GM12878 (cell line): ENCODE results near the gene RBP3. TPM values are rescaled to one million over a fixed set of nuclear protein-coding genes. Genes with fewer than 3 reads are reported as not detected.

Source experiments
- ATAC-seq: fragments of 200-7000 bp; cut with Tn5 transposase; 3 replicates; pipeline ENCODE4 v1.9.1; 2020; ENCODE audit warnings: mild to moderate bottlenecking, moderate library complexity
- BruUV-seq: library from RNA; stranded (reverse); fragments of 400-500 nt; replicated peaks from 2 replicates; lab custom pipeline; 2021; lab: Mats Ljungman, UMichigan
- CTCF ChIA-PET: fragments of 300-600 bp; sonication (Branson Sonifier 250); formaldehyde crosslinking; extraction: SDS; loops from one replicate; lab custom pipeline; 2021; ENCODE audit warnings: inconsistent platforms; lab: Yijun Ruan, JAX
- POLR2A ChIA-PET: fragments of 350-600 bp; formaldehyde crosslinking; extraction: SDS; loops from one replicate; lab custom pipeline; 2021; ENCODE audit warnings: inconsistent platforms; lab: Charles Lee
- RAD21 ChIA-PET: fragments of 300-600 bp; sonication (Branson Sonifier 250); formaldehyde crosslinking; loops from one replicate; lab custom pipeline; 2023; ENCODE audit warnings: antibody characterized with exemption; ENCODE audit not compliant: unreplicated experiment; lab: Charles Lee
- SMC1A ChIA-PET: fragments of 300-600 bp; sonication (Branson Sonifier 250); formaldehyde crosslinking; loops from one replicate; lab custom pipeline; 2023; ENCODE audit not compliant: unreplicated experiment, uncharacterized antibody; lab: Charles Lee
- DNase-seq: peaks from one replicate; pipeline ENCODE4 v3.0.0-alpha.2; 2011; ENCODE audit warnings: low read depth, low spot score
- FAIRE-seq: peaks from 3 replicates; lab custom pipeline; 2011; peaks lifted over from hg19 to GRCh38; lab: Jason Lieb, UNC
- H2AFZ ChIP-seq: 2 replicates; pipeline ENCODE4 v1.6.0; 2011; ENCODE audit warnings: low read depth, low read length, control low read depth; ENCODE audit not compliant: control insufficient read depth
- H3K27ac ChIP-seq: 2 replicates; pipeline ENCODE4 v1.5.1; 2011; ENCODE audit warnings: control low read depth; ENCODE audit not compliant: control insufficient read depth, insufficient read depth
- H3K27me3 ChIP-seq, 2 experiments: replicated peaks in 1 of 2; 2 replicates each; pipeline versions ENCODE4 v1.6.0 to v1.6.1; 2011; ENCODE audit warnings: low read length in 1 of 2; ENCODE audit not compliant: control insufficient read depth in 2 of 2, insufficient read depth in 2 of 2
- H3K36me3 ChIP-seq, 2 experiments: 2 replicates each; pipeline ENCODE4 v1.5.1; 2011; ENCODE audit warnings: low read length in 1 of 2; ENCODE audit not compliant: control insufficient read depth in 2 of 2, insufficient read depth in 2 of 2
- H3K4me1 ChIP-seq: 2 replicates; pipeline ENCODE4 v1.6.1; 2011; ENCODE audit warnings: mild to moderate bottlenecking, low read length, moderate library complexity, mixed read lengths; ENCODE audit not compliant: control insufficient read depth, insufficient read depth
- H3K4me2 ChIP-seq: 2 replicates; pipeline ENCODE4 v1.6.0; 2011; ENCODE audit warnings: control low read depth; ENCODE audit not compliant: control insufficient read depth, insufficient read depth
- H3K4me3 ChIP-seq: fragments of 200-600 bp; sonication (generic); 2 replicates; pipeline ENCODE4 v1.5.1; 2016
- H3K79me2 ChIP-seq: 2 replicates; pipeline ENCODE4 v1.6.0; 2011; ENCODE audit warnings: low read length; ENCODE audit not compliant: control insufficient read depth, insufficient read depth
- H3K9ac ChIP-seq: 2 replicates; pipeline ENCODE4 v1.8.0; 2011; ENCODE audit warnings: low read length, control low read depth, mixed read lengths; ENCODE audit not compliant: control insufficient read depth, insufficient read depth
- H3K9me3 ChIP-seq: replicated peaks from 3 replicates; pipeline ENCODE4 v1.5.1; 2011; ENCODE audit warnings: mild to moderate bottlenecking, low read length; ENCODE audit not compliant: control insufficient read depth, insufficient read depth
- H4K20me1 ChIP-seq: 2 replicates; pipeline ENCODE4 v1.6.0; 2011; ENCODE audit not compliant: control insufficient read depth, insufficient read depth
- EED ChIP-seq: sonication (generic); IDR thresholded peaks from 2 replicates; pipeline ENCODE4 v1.6.1; 2016; ENCODE audit warnings: antibody characterized with exemption, low read depth
- MXI1 ChIP-seq: fragments of 150-350 bp; IDR thresholded peaks from 2 replicates; pipeline ENCODE4 v1.6.1; 2011; ENCODE audit warnings: low read depth, mild to moderate bottlenecking, inconsistent platforms, low read length, improper control_type of control experiment
- NFYB ChIP-seq: IDR thresholded peaks from 2 replicates; pipeline ENCODE4 v1.6.1; 2011; ENCODE audit warnings: low read depth, mild to moderate bottlenecking, low read length, improper control_type of control experiment, moderate library complexity; ENCODE audit not compliant: insufficient read depth
- SPI1 ChIP-seq: IDR thresholded peaks from 2 replicates; pipeline ENCODE4 v1.6.1; 2011; ENCODE audit warnings: low read depth, mild to moderate bottlenecking, low read length, moderate library complexity, borderline replicate concordance; ENCODE audit not compliant: insufficient read depth
- STAT3 ChIP-seq: IDR thresholded peaks from 2 replicates; pipeline ENCODE4 v1.6.1; 2011; ENCODE audit warnings: low read depth, low read length, improper control_type of control experiment
- TCF3 ChIP-seq: IDR thresholded peaks from 2 replicates; pipeline ENCODE4 v1.6.1; 2012; ENCODE audit warnings: low read depth, mild to moderate bottlenecking, low read length, borderline replicate concordance; ENCODE audit not compliant: insufficient read depth
- USF1 ChIP-seq: IDR thresholded peaks from 2 replicates; pipeline ENCODE4 v1.6.1; 2011; ENCODE audit warnings: borderline replicate concordance, low read depth, mild to moderate bottlenecking, moderate library complexity, mixed read lengths, low read length; ENCODE audit not compliant: insufficient read depth; ENCODE audit errors: extremely low read length
- WGBS: methylation state at CpG from one replicate; pipeline ENCODE4 v1.1.6; 2016; ENCODE audit warnings: low lambda C conversion rate; ENCODE audit not compliant: insufficient replicate concordance, insufficient coverage; ENCODE audit errors: missing lambda C conversion rate; 5-methylcytosine and 5-hydroxymethylcytosine counted together
- in situ Hi-C: fragments of 300-500 bp; cut with MboI; formaldehyde crosslinking; loops from 9 replicates; pipeline ENCODE4 v1.14.3; 2018; ENCODE audit warnings: mixed read lengths
- intact Hi-C: fragments of 100-400 bp; cut with micrococcal nuclease; formaldehyde crosslinking; loops from one replicate; pipeline ENCODE4 v1.14.2; 2022; ENCODE audit not compliant: unreplicated experiment
- polyA plus RNA-seq, 11 experiments: library from polyadenylated mRNA; depleted of rRNA in 4 of 11; unstranded in 6 of 11; stranded (reverse) in 5 of 11; fragments of >200 nt; fragmentation: Nextera tagmentation in 4 of 11; fragmentation: Illumina TruSeq in 1 of 11; extraction: Ambion mirVana in 4 of 11; extraction: Trizol in 1 of 11; gene quantifications; 1 replicate in 1 of 11; 2 replicates in 10 of 11; pipeline versions ENCODE4 v1.2.1 to v1.2.3, GENCODE V29; 2011 to 2016; ENCODE audit warnings: inconsistent platforms in 2 of 11, missing spikeins in 2 of 11, low read depth in 1 of 11
- total RNA-seq, 4 experiments: library from RNA; depleted of rRNA in 3 of 4; stranded (reverse); fragments of >200 nt in 3 of 4; fragmentation: Illumina TruSeq in 1 of 4; extraction: Trizol in 1 of 4; gene quantifications; 2 replicates each; pipeline versions ENCODE4 v1.2.1 to v1.2.3, GENCODE V29; 2013 to 2021
- TF ChIP-seq, protein P1 (sequence below): fragments of 450-650 bp; IDR thresholded peaks from 2 replicates; pipeline ENCODE4 v1.6.1; 2018; ENCODE audit warnings: mild to moderate bottlenecking, low read depth, moderate library complexity; ENCODE audit not compliant: partially characterized antibody
- TF ChIP-seq, protein P2 (sequence below): fragments of 450-650 bp; IDR thresholded peaks from 2 replicates; pipeline ENCODE4 v1.6.1; 2017; ENCODE audit warnings: mild to moderate bottlenecking, low read depth, inconsistent platforms; ENCODE audit not compliant: poor library complexity, severe bottlenecking
- TF ChIP-seq, protein P3 (sequence below): fragments of 450-650 bp; IDR thresholded peaks from 2 replicates; pipeline ENCODE4 v1.6.1; 2017; ENCODE audit warnings: low read depth, mild to moderate bottlenecking, moderate library complexity

RBP3 gene
- total and polyA plus RNA-seq, 10 of the 15 experiments (the other 5 are each of a cell fraction or from before 2014, with no cell fraction given), result not detected

GRCh38 chr10:47351899-47352815 lies 4.0 kb downstream of the RBP3 start:
- intact Hi-C loops, result no loop called here
- SMC1A ChIA-PET, result no interaction called here
- TF ChIP-seq TCF3, result no peak
- no peak for TF ChIP-seq SPI1
- TF ChIP-seq EED, result no peak
- TF ChIP-seq NFYB, result no peak
- TF ChIP-seq STAT3, result no peak
- TF ChIP-seq, protein P1, sequence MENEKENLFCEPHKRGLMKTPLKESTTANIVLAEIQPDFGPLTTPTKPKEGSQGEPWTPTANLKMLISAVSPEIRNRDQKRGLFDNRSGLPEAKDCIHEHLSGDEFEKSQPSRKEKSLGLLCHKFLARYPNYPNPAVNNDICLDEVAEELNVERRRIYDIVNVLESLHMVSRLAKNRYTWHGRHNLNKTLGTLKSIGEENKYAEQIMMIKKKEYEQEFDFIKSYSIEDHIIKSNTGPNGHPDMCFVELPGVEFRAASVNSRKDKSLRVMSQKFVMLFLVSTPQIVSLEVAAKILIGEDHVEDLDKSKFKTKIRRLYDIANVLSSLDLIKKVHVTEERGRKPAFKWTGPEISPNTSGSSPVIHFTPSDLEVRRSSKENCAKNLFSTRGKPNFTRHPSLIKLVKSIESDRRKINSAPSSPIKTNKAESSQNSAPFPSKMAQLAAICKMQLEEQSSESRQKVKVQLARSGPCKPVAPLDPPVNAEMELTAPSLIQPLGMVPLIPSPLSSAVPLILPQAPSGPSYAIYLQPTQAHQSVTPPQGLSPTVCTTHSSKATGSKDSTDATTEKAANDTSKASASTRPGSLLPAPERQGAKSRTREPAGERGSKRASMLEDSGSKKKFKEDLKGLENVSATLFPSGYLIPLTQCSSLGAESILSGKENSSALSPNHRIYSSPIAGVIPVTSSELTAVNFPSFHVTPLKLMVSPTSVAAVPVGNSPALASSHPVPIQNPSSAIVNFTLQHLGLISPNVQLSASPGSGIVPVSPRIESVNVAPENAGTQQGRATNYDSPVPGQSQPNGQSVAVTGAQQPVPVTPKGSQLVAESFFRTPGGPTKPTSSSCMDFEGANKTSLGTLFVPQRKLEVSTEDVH, result no peak
- TF ChIP-seq, protein P2, sequence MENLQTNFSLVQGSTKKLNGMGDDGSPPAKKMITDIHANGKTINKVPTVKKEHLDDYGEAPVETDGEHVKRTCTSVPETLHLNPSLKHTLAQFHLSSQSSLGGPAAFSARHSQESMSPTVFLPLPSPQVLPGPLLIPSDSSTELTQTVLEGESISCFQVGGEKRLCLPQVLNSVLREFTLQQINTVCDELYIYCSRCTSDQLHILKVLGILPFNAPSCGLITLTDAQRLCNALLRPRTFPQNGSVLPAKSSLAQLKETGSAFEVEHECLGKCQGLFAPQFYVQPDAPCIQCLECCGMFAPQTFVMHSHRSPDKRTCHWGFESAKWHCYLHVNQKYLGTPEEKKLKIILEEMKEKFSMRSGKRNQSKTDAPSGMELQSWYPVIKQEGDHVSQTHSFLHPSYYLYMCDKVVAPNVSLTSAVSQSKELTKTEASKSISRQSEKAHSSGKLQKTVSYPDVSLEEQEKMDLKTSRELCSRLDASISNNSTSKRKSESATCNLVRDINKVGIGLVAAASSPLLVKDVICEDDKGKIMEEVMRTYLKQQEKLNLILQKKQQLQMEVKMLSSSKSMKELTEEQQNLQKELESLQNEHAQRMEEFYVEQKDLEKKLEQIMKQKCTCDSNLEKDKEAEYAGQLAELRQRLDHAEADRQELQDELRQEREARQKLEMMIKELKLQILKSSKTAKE, result no peak
- TF ChIP-seq USF1, result no peak
- TF ChIP-seq MXI1, result no peak
- TF ChIP-seq, protein P3, sequence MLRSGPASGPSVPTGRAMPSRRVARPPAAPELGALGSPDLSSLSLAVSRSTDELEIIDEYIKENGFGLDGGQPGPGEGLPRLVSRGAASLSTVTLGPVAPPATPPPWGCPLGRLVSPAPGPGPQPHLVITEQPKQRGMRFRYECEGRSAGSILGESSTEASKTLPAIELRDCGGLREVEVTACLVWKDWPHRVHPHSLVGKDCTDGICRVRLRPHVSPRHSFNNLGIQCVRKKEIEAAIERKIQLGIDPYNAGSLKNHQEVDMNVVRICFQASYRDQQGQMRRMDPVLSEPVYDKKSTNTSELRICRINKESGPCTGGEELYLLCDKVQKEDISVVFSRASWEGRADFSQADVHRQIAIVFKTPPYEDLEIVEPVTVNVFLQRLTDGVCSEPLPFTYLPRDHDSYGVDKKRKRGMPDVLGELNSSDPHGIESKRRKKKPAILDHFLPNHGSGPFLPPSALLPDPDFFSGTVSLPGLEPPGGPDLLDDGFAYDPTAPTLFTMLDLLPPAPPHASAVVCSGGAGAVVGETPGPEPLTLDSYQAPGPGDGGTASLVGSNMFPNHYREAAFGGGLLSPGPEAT, result no peak

More at GRCh38 chr10:47351899-47352815, 4.0 kb downstream of the RBP3 start:
- Histone ChIP-seq H4K20me1 (no peaks in the 10 kb centered on the region), H3K27me3 (no peaks in the 10 kb centered on the region; a peak in 1 of 4 replicates), H2AFZ (no peak overlapping the region), H3K36me3 (no peaks in the 10 kb centered on the region), H3K4me1 (no peaks in the 10 kb centered on the region), H3K4me2 (no peak overlapping the region), H3K27ac (no peak overlapping the region), H3K9me3 (no peaks in the 10 kb centered on the region), H3K79me2 (no peaks in the 10 kb centered on the region), H3K4me3 (no peak overlapping the region), H3K9ac (no peak overlapping the region)
- in situ Hi-C loops, result no loop called here
- ATAC-seq, result no peak
- WGBS, result 21% methylated on average over 14 of the region's 14 CpGs
- ChIA-PET POLR2A (no interaction called here), CTCF (no interaction called here), RAD21 (no interaction called here)
- FAIRE-seq, result no peak
- BruUV-seq, result no TSS peak
- DNase-seq, result no peak
